Measurements from ENCODE around the gene GAL3ST2.
"Not testable (repeated sequence)": the region's sequence is repeated elsewhere in the genome, so short reads cannot be mapped to it uniquely, and the experiment has no call there.

Gene GAL3ST2

DNA sequence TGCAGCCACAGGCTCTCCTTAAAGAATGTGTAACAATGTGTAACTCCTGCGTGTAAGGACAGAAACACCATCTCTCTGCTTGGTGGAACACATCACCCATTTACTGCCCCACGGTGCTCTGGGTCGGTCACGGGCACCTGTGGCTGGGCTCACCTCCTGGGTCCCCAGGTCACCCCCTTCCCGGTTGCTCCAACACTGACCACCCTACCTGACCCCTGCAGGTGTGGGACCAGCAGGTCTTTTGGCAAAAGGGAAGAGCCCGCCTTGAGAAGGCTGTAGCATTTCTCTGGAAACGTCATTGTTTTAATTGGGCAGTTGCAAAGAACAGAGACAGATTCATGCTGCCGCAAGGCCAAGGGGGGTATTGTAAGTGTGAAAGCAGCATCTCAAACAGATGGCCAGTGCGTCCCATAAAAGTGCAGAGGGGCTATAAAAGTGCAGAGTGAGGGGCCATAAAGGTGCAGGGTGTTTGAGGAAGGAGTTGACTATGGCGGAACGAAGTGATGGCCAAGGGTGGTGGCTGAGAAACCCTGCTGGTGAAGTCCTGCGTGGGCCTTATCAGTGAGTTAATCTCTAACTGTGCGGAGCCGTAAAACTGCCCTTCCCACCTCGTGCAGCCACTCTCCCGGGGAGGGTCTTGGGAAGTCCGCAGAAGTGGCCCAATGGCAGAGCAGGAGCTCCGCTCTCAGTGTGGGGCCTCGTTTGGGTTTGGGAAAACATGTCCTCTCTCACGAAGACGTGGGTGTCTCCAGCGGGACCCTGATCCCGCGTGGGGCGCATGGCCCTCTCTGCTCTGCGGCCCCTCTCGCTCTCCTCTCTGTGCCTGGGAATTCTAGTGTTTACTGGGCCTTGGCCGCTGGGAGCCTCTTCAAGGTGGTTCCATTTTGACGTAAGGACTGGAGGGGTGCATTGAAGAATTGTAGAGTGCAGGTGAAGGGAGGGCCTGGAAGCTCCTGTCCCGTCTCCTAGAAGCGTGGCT, 18.7 kb downstream of the GAL3ST2 start:
- no peak for DNase-seq (ENCODE audit: low read depth in 2 of 2)

DNA sequence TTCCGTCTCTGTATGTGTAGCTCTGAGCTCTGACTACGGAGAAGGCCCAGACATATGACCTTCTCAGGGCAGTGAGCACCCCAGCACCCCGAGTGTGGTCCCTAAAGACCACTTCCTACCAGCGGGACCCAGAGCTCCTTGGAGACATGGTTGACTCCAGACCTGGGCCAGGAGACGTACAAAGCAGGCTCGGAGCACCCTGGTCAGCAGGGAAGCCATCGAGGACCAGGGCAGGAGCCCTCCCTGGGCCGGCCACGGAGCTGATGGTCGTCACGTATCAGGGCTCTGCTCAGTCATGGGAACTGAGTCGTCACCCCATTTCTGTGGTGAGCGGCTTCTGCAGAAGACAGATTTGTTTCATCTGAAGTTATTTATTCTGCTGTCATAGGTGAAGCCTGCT, 19.6 kb downstream of the GAL3ST2 start:
- no peak for DNase-seq (ENCODE audit: low read depth in 2 of 2)

DNA sequence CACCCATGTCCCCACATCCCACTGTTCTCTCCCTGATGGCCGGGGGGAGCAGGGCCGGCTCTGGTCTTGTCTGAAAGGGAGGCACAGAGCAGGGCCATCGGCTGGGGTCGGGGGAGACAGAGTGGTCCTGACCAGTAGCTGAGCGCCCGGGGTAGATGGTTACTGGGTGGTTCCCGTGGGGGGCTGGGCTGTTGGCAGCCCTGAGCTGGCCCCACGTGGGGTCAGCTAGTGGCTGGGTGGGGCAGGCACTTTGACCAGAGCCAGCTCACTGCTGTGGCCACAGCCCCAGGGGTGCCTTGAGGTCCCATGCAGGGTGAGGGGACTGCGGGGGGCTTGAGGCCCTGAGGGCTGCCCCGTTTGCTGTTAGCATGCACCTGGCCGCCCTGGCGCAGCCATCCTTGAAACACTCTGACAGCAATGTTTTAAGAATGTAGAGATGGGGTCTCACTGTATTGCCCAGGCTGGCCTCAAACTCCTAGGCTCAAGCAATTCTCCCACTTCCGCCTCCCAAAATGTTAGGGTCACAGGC, 20.1 kb downstream of the GAL3ST2 start:
- no peak for DNase-seq (ENCODE audit: low read depth in 2 of 2)

DNA sequence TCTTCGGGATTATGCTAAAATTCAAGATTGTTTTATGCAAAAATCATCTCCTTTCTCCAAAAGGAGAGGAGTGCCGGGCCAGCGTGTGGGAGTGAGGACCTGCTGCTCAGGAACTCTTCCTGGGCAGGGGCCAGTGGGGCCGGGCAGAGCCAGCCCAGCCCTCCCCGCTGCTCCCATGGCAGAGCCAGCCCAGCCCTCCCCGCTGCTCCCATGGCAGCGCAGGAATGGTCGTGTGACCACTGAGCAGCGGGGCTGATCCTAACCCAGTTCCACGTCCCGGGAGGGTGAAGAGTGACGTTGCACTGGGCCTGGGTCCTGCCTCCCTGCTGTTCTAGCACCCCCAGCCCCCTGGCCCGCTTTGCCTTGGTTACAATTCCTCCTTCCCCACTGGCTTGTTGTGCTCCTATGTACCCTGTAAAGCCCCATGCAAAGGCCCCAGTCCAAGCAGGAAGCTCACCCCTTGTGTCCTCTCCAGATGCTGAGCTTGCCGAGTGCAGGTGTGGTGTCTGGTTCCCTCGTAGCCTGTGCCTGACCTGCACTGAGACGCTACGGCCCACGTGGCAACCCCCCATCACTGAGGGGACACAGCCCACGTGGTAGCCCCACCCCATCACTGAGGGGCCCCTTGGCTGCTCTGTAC, 20.9 kb downstream of the GAL3ST2 start:
- no peak for DNase-seq (ENCODE audit: low read depth in 2 of 2)

DNA sequence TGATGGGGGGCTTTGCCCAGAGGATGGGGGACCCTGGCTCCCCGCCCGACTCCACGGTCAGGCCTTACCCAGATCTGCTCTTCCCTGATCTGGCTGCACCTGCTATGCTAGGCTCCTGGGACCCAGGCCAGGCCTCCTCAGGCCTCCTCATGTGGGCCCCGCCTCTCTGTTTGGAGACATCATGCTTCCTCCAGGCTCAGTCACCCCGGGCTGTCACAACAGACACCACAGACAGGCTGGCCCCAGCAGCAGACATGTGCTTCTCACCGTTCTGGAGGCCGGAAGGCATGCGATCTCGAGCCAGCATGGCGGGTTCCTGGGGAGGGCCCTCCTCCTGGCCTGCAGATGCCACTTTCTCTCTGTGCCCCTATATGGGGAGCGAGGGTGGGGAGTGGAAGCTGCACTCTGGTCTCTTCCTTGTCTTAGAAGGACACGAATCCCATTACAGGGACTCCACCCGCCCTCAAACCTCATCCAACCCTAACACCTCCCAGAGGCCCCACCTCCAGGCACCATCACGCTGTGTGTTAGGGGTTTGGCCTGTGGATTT, 21.5 kb downstream of the GAL3ST2 start:
- no peak for DNase-seq (ENCODE audit: low read depth in 2 of 2)

DNA sequence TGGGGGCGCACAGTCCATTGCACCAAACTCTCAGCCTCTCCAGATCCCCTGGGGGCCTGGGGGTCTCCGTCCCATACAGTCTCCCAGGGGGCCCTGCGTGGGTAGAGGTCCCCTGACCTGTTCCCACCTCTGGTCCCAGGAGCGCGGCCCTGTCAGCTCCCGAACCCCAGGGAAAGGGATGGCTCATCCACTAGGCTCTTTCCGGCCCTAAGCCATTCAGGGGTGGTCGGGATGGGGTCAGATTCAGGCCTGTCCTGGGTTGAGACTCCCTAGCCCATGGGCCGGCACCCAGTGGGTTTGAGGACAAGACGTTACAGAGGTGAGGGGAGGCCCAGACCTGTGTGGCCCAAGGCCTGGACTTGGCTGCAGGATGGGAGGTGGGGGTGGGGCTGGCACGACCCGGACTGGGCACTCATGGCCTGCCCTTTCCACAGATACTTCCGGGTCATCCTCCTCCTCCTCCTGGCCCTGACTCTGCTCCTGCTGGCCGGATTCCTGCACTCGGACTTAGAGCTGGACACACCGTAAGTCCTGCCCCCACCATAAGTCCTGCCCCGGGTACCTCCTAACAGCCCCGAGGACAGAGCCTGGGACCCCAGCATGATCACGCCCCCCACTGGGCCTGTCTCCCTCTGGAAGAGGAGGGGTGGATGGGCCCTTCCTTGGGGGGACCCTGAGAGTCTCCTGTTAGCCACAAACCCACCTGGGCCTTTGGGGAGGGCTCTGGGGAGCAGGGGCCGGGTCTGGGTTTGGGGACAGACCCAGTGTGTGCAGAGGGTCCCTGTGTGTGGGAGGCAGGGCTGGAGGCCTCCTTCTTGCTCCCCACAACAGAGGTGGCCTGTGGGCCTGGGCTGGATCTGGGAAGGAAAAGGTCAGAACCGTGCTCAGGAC, 22.3 kb downstream of the GAL3ST2 start:
- DNase-seq (ENCODE audit: low read depth in 2 of 2) = no peak

DNA sequence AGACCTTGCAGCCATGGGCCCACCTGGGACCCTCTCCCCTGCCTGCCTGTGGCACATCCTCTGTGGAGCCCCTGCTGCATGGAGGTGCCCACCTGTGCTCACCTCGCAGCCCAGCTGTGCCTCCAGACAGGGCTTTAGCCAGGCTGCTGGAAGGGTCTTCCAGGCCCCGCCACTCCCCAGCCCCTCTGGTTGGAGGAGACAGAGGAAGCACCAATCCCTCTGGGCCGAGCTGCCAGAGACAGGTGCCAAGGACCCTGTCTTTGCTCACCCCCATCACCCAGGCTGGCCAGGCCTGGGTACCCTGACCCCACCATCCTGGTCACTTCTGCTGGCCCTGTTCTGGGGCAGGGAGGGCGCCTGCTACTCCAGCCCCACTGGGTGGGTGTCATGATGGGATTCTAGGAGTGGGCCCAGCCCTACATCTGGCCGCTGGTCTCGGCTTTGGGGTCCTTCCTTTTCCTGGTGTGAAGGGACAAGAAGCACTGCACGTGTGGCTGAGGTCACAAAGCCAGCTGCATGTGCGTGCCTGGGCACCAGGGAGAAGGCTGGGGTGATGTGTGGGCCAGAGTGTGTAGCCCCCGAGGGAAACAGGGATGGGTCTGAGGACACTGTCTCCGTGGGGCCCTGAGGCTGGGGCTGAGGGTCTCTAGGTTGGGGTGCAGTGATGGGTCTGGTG, 23.0 kb downstream of the GAL3ST2 start:
- no peak for DNase-seq (ENCODE audit: low read depth in 2 of 2)

DNA sequence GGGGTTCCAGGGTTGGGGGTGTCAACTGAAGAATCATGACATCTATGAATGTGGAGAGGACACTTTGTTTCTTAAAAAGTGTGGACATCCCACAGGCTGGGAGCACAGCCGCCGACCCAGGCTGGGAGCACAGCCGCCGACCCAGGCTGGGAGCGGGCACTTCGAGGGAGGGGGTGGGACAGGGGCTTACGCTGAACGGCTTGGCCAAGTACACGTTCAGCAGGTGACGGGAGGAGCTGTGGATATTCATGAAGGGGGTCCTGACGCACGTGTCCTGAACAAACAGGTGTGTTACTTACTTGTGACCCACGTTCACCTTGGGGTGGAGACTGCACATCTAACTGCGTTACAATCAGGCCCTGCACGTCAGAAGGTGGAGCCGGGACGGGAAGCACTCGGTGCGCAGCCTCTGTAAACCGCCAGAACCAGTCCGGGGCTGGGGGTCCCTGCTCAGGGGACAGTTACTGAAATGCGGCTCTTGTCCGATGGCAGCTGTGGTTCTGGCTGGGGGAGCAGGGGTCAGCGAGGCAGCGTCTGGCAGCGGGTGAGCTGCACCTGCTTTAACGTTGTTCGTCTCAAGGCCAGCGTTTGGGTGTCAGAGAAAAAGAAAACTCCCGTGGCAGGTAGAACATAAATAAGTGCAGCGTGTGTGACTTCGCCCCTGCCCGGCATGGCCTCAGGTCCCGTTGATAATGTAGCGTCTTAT, 23.7 kb downstream of the GAL3ST2 start:
- not testable (repeated sequence) for DNase-seq (ENCODE audit: low read depth in 2 of 2)

DNA sequence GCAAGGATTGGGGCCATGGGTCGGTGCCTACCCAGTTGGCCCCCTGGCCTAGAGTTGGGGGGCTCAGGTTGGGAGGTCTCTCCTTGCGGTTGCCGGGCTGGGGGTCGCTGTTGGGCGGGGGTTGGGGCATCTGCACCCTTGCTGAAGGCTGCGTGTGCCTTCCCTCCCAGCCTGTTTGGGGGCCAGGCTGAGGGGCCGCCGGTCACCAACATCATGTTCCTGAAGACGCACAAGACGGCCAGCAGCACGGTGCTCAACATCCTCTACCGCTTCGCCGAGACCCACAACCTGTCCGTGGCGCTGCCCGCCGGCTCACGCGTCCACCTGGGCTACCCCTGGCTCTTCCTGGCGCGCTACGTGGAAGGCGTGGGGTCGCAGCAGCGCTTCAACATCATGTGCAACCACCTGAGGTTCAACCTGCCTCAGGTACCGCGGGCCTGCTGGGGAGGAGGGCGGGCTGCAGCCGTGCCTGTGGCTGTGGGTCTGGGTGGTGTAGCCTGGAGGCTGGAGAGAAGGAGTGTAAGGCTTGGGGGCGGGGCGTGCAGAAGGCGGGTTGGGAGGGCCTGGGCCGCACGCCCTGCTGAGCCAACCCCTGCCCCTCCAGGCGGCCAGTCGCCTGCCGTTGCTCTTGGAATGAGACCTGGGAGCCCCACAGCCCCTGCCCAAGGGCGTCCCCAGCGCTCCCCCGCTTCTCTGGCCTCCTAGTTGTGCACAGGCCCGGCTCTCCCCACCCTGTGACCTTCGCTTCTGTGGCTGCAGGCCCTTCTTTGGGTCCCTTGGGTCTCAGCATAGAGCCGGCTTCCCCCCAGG, 25.2 kb downstream of the GAL3ST2 start:
- no peak for DNase-seq (ENCODE audit: low read depth in 2 of 2)

DNA sequence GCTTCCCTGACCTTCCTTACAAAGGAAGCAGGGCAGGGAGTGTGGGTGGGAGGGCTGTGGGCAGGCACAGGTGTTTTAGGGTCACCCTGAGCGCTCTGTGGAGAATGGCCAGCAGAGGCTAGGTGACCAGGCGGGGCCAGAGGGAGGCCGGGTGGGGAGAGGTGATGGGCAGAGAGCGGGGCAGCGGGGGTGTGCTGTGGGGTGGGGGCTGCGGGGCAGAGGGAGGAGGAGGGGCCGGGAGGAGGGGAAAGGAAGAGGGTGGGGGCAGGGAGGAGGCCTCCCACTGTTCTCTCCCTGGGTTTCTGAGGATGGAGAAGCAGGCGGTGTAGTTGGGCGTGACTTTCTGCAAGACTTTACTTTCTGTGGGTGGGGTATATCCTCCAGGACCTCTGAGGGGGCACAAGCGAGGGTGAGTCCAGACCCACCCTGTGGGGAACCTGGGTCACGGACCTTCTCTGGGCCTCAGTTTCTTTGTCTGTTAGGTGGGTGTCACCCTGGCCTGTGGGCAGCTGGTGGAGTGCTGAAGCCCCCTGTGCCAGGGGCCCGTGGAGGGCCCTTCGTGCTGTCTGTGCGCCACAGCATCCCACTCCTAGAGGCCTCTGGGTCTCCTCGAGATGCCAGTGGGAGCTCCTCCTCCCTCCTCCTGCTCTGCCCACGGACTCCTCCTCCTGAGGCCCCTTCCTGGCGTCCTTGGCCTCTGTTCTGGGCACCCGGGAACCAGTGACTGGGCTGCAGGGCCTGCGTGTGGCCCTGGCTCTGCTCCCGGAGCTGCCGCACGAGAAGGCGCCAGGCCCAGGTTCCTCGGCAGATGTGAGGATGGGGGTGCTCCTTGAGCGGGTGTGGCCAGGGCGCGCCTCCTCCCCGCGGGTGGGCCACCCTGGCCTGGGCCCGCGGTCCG, 26.0 kb downstream of the GAL3ST2 start:
- DNase-seq (ENCODE audit: low read depth in 2 of 2) = no peak

DNA sequence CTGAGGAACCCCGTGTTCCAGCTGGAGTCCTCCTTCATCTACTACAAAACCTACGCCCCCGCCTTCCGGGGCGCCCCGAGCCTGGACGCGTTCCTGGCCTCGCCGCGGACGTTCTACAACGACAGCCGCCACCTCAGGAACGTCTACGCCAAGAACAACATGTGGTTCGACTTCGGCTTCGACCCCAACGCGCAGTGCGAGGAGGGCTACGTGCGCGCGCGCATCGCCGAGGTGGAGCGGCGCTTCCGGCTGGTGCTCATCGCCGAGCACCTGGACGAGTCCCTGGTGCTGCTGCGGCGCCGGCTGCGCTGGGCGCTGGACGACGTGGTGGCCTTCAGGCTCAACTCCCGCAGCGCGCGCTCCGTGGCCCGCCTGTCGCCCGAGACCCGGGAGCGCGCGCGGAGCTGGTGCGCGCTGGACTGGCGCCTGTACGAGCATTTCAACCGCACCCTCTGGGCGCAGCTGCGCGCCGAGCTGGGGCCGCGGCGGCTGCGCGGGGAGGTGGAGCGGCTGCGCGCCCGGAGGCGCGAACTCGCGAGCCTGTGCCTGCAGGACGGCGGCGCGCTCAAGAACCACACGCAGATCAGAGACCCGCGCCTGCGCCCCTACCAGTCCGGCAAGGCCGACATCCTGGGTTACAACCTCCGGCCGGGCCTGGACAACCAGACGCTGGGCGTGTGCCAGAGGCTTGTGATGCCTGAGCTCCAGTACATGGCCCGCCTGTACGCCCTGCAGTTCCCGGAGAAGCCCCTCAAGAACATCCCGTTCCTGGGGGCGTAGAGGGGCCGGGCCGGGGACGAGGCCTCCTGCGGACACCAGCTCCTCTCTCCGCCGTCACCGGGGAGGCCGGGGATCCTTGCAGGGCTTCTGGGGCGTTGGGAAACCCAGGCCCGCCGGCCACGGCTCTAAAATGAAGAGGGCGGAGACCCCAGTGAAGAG, 27.0 kb downstream of the GAL3ST2 start:
- DNase-seq (ENCODE audit: low read depth in 2 of 2) = no peak

DNA sequence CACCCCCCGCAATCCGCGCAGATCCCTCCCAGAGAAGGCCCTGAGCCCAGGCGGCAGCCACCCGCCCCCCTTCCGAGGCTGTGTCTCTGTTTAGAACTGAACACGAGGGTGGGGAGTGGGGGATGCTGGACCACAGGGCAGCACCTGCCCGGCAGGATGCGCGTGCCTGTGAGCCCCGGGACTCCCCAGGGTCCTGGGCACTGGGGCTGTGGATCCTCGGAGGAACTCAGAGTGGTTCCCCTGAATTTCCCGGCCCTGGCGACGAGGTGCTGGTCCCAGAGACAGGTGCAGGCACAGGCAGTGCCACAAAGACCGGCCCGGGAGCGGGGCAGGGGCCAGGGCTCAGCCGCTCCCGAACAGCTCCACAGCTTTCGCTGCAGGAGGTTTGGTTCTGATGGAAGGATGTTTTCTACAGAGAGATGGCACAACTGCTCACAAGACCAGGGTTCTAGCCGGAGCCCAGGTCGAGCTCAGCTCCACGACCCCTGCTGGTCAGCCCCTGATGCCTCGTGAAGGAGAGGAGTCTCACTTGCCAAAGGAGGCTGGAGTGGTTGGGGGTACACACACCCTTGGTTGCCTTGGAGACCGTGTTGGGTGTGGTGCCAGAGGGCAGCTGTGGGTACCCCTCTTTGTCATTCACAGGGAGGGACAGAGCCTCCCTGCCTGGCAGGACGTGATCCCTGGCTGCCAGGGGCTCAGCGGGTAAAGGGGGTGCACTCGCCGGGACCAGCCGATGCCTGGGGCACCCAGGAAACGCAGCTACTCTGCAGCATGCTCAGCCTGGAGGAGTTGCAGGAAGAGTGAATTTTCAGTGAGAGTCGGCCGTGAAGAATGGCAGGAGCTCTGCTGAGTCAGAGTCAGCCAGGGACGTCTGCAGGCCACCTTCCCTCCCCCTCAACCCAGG, 28.0 kb downstream of the GAL3ST2 start:
- DNase-seq (ENCODE audit: low read depth in 2 of 2) = no peak

DNA sequence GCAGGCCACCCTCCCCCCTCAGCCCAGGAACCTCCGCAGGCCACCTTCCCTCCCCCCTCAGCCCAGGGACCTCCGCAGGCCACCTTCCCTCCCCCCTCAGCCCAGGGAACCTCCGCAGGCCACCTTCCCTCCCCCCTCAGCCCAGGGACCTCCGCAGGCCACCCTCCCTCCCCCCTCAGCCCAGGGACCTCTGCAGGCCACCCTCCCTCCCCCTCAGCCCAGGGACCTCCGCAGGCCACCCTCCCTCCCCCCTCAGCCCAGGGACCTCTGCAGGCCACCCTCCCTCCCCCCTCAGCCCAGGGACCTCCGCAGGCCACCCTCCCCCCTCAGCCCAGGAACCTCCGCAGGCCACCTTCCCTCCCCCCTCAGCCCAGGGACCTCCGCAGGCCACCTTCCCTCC, 29.6 kb downstream of the GAL3ST2 start:
- not testable (repeated sequence) for DNase-seq (ENCODE audit: low read depth in 2 of 2)

DNA sequence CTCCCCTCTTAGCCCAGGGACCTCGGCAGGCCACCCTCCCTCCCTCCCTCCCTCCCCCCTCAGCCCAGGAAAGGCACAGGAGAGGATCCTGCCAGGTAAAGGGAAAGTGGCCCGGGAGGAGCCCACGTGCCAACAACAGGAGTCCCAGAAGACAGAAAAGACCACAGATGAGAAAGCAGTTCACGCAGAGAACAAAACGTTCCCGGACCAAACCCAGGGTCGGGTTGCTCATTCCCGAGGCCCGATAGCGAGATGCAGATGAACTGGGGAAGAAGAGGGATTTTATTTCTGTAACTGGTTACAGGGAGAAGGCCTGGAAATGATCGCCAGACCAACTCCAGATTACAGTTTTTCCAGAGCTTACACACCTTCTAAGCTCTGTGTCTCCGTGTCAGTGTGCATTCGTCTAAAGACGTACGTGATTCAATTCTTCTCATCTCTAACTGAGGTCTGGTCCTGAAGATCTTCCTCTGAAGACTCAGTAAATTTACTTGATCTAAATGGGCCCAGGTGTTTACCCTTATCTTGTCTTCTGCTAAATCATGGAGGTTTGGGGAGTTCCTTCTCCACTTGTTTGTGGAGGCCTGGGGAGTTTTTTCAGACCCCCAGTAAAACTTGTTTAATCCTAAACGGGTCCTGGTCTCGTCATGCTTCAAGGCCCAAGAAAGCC, 31.6 kb downstream of the GAL3ST2 start:
- DNase-seq (ENCODE audit: low read depth in 2 of 2) = no peak

DNA sequence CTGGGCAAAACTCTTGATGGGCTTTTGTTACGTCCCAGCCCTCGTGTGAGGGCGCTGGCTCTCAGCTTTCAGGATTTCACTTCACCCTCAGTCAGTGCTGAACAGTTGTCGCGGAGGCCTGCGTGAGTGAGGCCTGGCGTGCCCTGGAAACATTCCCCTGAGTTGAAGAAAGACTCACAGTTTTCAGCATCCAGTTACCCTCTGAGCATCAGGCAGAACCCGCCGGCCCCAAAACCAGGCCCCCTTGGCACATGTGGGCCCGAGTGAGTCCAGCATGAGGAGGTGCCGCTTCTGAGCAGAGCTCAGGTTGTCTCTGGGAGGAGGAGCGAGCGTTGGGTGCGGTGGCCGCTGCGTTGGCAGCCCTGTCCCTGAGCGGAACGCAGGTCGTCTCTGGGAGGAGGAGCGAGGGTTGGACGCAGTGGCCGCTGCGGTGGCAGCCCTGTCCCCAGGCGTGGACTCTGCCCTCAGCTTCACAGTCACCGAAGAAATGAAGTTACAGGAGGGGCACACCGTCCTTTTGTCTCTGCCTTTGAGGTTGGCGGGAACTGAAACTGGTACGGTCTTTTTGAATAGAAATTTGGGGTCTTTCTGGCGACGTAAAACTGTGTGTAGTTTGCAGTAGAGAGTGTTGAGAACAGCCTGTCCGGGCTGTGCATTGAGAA, 32.2 kb downstream of the GAL3ST2 start, which contains the start of gene NEU4:
Gene NEU4 (plus strand): TSS at position 473 of the 662 bp plus-strand sequence. CDS start 5,292 bp downstream, outside the sequence.
- no peak for DNase-seq (ENCODE audit: low read depth in 2 of 2)
